ENCODE results near the gene GTF3C5.

GRCh38 chr9:133056533-133056932 is 25.7 kb downstream of the GTF3C5 start:
- TF ChIP-seq CTCF (conservative IDR thresholded peaks at IDR 0.05 in 1 of 2, IDR thresholded peaks at IDR 0.05 in 1 of 2; ENCODE audit: low read depth in 1 of 2, low read length in 2 of 2) (no peak), EZH2 (IDR thresholded peaks at IDR 0.05; ENCODE audit: low read length, missing control alignments) (no peak)
